Activated CD4-positive, alpha-beta T cell treated with anti-CD3 and anti-CD28 coated beads, Interleukin-2, amount 50 U/mL, for 48 hours (primary cell): ENCODE measurements around the gene PNLIPRP3.

Source experiments
- DNase-seq, 2 experiments: peaks; one replicate each; pipeline ENCODE4 v3.0.0-alpha.2; 2020

Gene PNLIPRP3

DNA sequence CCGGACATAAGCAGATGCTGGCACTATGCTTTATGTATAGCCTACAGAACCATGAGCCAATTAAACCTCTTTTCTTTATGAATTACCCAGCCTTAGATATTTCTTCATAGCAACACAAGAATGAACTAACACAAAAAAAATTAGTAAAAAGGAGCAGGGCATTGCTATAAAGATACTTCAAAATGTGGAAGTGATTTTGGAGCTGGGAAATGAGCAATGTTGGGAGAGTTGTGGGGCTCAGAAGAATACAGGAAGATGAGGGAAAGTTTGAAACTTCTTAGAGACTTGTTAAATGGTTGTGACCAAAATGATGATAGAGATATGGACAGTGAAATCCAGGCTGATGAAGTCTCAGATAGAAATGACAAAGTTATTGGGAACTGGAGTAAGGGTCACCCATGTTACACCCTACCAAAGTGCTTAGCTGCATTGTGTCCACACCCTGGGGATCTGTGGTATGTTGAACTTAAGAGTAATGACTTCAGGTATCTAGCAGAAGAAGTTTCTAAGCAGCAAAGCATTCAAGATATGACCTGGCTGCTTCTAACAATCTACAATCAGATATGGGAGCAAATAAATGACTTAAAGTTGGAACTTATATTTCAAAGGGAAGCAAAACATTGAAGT, 24.2 kb downstream of the PNLIPRP3 start:
- no peak for DNase-seq

DNA sequence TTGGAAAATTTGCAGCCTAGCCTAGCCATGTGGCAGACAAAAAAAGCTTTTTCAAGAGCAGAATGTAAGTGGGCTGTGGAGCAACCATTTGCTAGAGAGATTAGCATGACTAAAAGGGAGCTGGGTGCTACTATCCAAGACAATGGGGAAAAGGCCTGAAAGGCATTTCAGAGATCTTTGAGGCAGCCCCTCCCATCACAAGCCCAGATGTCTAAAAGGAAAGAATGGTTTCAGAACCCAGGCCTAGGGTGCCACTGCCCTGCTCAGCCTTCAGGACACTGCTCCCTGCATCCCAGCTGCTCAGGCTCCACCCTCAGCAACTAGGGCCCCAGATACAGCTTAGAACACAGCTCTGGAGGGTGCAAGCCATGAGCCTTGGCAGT, 24.7 kb downstream of the PNLIPRP3 start:
- no peak for DNase-seq

DNA sequence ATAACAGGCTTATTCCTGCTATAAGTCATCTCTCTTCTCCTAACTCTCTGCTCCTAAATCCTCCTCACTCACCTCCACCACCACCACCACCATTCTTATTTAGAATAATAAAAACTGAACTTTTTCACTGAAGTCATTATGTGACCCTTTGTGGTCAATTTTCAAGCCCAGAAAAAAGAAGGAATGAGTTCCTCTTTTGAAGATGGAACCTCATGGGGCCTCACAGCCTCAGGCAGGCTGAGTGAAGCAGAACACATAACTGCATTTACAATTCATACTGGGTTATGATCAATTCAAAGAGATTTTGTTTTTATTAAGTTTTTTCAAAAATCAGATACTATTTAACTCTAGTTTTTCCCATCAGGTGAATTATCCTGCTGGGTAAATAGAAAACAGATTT, 29.8 kb downstream of the PNLIPRP3 start:
- no peak for DNase-seq

DNA sequence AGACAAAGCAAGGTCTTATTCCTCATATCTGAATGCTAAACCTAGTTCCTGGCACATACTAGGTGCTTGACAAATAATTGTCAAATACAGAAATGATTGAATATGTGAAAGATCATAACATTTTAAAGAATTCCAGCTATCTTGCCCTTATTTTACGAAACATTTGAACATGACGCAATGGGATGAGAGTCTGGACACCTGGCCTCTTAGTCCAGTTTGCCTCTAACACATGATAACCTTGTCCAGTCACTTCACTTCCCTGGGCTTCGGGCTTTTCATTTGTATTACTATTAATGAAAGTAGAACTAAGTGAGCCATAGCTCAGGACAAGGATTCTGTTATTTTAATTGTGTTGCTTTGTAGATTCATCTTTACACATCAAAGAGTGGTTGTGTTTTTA, 32.6 kb downstream of the PNLIPRP3 start:
- no peak for DNase-seq

DNA sequence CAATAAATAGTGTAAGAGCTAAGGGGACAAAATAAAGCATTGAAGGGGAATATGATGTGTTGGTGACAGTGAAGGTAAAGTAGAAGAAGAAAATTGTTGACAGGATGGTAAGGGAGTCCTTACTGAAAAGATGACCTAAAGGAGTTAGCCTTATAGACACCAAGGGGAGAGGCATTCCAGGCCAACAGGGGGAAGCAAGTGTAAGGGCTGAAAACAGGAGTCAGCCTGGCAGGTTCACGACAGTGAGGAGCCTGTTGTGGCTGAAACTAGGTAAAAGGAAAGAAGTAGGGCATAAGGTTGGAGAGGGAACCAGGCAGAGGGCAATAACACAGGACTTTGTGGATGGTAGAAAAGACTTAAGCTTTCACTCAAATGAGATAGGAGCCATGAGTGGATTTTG, 34.0 kb downstream of the PNLIPRP3 start:
- no peak for DNase-seq

DNA sequence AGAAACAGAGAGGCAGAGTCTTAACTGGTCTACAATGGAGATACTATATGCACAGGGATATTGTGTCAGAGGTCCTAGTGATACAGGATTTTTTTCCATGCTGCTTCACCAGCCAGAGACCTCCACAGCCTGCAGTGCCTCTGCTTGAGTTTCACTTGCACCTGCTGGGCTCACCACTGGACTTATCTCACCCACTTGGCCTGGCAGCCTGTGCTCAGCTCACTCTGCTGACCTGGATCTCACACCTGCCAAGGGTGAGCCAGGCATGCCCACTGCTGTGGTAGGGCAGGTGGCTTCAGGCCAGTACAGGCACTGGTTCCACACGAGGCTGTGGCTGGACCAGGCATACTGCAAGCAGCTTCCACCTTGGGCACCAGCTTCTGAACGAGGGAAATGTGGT, 36.6 kb downstream of the PNLIPRP3 start:
- DNase-seq, result no peak

DNA sequence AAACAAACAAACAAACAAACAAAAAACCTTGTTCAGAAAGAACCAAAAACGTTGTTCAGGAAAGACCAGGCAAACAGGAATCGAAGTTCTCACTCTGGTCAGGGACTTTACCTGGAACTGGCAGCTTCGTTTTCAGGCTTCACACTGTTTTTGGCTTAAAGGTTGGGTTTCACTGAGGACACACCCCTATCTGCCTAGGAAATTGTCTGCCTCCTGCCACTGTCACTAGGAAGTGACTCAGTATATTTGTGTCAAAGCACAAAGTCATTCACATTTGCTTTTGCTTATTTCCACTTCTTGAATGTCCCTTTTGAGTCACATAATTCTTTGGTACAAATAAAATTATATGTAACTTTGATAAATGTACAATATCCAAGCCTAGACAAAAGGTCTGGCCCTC, 37.9 kb downstream of the PNLIPRP3 start:
- DNase-seq, result no peak

DNA sequence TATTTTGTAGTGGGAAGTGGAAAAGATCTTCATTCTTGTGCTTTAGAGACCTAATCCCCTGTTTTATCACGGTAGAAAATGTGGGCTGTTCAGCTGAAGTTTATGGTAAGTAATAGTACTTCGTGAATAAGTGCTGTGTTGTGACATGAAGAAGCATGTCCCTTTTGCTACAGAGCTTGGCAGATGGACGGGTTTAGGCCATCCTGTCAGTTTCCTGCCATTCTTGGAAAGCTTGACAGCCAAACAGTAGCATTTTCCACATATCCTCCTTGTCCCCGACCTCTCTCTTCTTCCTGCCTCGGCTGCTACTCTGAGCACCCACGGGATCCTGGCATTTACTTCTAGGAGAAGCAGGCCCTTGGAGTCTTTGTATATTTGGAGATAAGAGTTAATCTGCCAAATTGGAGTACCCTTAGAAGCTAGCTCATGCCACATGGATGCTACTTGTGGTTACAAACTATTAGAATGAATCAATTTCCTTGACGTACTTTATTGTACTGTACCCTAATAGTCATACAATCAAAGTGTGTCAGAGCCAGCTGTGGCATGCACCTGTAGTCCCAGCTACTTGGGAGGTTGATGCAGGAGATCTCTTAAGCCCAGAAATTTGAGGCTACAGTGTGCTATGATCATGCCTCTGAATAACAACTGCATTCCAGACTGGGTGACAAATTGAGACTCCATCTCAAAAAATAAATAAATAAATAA, 39.2 kb downstream of the PNLIPRP3 start:
- DNase-seq, result no peak

DNA sequence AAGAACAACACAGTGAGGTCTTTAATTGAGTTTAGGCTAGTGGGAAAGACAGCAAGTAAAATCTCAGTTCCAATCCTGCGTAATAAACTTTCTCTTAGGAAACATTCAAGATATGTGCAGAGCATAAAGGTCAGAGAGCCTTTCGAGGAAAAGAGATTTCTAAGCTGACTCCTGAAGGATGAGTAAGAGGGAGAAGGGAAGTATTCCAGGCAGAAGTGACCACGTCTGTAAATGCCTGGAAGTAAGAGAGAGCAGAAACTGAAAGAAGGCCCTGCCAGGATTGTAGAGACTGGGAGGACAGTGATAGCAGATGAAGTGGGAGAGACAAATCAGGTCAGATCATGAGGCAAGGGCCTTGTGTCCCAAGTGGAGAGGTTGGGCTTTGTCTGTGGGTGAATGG, 41.8 kb downstream of the PNLIPRP3 start:
- no peak for DNase-seq

DNA sequence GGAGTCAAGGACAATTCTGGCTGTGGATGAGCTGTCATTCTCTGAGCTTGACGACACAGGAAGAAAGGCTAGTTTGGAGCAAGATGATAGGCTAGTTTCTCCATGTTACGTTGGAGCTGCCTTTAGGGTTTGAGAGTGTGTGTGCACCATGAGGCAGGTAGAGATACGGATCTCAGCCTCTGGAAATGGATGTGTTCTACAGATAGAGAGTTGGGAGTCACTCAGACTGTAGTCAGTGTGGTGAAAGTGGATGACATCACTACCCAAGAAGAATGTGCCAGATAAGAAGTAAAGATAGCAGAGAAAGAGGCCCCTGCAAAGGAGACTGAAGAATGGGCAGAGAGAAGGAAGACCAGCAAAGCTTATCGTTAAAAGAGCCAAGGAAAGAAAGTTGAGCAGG, 42.4 kb downstream of the PNLIPRP3 start:
- no peak for DNase-seq

DNA sequence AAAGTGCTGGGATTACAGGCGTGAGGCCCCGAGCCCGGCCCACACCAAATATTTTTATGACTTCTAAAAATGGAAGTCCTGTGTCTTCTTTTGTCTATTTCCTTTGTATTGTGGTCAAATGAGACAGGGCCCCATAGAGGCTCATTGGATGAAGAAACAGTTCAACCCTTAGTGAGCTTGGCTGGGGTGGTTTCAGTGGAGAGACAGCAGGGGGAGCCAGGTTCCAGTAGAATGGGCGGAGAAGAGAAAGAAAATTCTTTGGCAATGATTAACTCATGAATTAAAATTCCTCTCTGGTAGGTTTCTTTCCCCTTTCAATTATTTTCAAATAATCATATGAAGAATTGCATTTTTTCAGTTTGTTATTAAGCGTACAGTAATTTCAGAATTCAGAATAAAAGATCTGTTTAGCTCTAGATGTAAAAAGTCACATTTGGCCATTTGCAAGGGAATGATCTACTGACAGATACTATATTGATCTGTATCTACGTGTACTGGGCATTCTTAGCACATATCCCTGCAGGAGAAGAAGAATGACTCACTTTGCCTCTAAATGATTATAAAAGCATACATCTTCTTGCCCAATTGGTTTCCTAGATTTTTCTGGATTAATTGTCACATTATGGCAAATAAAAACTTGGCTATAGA, 43.2 kb downstream of the PNLIPRP3 start:
- DNase-seq, result no peak

DNA sequence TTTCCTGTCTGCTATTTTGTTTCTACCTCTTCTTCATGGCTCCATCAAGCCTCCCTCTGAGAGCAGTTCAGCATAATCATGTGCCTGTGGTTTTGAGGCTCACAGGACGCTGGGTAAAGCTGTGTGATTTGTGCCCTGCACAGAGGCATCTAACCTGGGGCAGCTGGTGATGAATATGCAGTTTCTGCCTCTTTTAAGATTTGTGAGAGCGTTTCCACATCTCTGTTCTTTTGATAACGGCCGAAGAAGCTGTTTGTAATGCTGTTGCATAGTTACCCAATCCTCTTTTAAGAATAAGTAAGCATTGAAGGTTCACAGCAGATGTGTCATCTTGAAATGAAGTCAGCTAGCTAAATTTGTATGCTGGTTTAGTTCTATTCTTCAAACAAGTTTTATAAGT, 45.2 kb downstream of the PNLIPRP3 start:
- DNase-seq, result no peak

DNA sequence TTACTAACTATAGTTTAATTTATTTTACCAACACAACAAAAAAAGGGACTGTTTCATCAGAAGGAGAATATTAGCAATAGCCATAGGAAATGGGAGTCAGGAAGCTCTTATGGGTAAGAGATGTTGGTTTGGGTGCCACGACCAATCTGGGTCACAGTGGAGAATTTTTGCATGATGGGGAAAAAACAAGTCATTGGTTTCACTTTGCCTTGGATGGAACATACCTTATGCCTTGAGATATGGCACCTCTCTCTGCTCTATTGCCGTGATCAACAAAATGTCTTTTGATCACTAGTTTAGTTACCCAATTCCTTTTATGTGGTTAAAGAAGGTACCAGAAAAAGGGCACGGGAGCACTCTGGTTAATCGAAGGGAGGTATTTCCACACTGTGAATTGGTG, 48.2 kb downstream of the PNLIPRP3 start:
- DNase-seq, result no peak

DNA sequence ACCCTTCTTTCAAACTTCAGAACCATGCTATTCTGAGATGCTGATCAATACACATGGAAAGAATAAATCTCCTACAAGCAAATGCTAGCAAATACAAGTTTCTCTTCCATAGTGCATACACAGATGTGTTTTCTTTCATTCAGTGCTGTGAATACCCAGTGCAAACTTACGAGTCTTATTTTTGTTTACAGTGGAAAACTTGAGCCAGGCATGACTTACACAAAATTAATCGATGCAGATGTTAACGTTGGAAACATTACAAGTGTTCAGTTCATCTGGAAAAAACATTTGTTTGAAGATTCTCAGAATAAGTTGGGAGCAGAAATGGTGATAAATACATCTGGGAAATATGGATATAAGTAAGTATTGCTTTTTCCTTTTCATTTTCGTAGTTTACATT, 48.8 kb downstream of the PNLIPRP3 start:
- DNase-seq, result no peak

DNA sequence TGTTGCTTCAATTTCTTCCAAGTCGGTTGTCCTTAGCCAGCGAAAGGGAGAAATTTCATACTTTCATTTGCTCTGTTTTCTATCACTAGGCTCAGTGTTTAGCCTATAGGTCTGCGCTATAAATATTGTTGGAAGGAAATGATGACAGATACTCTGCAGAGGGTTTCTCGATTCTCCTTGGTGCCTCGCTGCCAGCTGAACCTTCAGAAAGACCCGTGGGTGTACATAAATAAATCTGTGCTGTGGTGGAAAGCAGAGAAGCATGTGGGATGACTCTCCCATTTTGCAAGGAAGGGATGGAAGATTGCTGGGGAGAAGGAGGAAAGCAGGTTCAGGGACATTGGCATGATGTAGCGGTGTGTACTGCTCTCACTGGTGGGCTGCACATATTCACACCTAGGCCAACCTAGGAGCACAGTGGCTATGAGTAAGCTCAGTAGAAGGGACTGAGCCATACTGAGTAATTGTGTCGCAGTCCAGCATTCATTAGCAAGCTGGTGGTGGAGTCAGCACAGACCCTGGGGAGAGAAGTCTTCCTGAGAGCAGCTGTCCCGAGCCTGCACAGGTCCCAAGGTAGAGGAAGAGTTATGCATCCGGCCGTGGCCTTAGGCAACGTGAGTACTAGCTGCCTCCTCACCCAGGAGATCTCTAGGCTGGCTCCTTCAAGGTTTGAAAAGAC, 50.5 kb downstream of the PNLIPRP3 start:
- no peak for DNase-seq

DNA sequence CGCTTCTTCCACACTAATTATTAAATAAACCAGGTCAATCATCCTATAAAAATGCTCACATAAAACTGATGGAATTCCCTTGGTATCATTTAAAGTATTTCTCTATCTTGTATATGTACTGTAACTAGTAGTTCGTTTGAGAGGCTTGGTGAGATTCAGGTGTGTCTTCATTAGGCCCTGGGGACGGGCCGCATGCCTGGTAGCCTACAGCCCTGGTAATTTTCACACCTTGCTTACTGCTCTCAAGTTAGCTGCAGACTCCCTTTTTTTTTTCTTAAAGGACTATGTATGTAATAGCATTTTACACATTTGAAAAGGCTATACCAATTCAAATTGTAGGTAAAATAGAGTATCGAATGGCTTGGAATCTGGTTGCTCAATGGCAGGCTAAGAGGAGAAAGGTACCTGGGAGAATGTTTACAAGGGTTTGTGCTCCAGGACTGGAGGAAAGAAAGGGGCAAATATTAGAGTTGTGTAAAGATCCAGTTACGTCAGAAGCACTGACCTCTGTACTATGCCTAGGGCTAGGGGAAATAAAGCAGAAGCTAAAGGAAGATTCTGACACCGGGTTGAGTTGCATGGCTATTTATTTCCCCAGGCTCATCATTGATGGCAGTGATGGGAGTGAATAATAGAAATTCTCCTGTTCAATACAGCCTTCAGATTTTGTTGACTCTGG, 59.3 kb downstream of the PNLIPRP3 start:
- DNase-seq, result no peak

DNA sequence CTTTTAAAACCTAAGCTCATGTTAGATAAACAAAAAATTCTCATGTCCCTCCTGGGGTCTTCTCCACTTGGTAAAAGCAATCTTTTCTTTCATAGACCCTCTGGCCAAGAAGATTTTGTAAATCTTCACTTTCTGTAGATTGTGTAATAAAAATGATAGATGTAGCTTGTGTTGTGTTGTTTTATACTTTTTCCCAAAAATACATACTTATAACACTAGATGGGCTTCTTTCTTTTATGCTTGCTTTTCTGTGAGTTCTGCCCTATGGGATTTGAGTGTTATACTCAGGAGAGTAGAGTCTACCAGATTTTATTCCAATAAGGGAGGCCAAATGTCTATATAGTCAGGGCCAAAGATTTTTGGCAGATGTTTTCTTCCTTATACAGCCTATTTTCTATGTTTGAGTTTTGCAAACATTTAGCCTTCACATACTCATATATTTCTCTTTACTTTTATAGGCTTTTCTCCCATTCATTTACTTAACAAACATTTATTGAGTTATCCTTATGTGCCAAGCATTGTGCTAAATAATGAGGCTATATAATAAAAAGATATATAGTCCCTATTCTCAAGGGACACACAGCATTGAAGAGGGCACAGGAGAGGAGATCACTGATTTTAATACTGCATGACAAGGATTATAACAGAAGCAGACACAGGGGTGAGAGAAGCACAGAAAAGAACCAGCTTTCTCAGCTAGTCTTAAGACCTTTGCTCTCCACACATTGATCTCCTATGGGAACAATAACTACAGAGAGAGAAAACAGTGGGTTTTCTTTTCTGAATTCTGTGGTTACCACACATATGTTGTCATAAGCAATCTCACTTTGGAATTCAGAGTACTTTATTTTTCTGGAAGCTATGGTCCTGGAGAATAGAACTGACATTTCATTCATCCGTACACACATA, 60.1 kb downstream of the PNLIPRP3 start:
- DNase-seq, result no peak

DNA sequence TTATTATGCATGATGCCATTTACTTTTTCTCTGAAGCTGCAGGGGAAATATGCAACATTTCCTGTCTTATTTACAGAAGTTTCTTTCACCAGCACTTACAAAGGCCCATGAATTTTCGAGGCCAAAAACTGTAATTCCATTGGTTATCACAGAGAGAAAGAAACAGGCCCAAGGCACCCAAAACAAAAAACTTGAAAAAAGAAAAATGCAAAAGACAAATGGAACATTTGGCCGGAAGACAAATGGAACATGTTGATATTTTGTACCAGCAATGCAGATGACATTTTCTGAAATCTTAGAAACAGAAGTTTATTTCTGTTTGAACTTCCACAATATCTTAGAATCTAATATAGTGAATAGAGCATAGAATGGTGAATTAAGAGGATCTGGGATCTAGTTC, 61.8 kb downstream of the PNLIPRP3 start:
- DNase-seq, result no peak

DNA sequence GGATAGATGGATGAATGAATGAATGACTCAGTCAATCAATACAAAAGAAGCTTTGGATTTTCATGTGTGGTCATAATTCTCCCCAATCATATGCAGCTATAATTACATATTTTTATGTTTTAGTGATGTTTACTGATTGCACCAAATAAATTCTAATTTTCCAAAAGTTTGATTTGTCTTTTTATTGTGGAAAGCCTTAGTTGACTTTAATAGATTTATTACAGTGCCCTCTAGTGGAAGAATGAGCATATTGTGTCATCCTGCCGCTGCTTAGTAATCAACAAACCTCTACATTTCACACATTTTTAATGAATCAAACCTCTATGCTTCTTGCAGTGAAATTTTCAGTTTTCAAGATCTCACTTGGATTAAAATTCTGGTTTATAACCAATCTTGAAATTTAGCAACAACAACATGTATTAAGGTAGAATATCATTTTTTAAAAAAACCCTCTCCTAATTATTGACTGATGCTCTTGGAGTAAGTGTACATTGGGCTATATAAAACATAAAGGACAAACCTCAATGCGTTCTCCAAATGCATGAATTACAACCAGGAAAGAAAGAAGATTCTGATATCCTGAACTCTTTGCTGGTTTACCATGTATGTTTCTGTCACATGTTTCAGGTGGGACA, 62.5 kb downstream of the PNLIPRP3 start:
- DNase-seq, result no peak

DNA sequence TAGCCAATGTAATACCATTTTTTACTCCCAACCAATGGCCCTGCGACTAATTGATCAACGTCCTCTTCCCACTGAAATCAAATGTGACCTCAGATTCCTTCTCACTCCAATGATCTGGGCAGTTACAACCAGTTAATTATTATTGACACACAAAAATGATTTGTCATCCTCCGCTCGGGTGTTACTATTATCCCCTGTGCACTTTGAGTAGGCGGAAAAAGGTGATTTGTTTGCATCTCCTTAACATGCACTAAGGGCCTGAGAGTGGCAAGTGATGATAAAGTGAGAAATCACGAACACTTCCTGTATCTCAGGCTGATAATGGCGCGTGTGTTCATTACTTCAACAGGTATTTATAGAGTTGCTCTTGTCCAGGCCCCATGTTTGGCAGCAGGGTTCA, 77.1 kb downstream of the PNLIPRP3 start:
- no peak for DNase-seq

DNA sequence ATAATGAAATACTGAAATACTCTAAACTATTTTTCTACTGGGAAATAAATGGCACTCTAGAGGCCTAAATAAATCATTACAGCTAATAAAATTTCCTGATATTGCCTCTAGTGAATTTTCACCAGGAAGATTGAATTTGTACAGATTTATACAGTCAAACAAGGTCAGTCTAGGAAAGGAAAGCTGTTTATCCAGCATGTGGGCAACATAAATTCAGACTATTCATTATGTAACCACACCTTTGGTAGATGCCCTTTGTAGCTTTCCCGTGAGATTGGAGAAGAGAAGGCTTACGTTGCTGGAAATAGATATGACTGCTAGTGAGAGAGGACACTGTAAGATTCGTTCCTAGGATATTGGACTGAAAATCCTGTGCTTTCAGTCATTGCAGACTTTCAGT, 82.9 kb downstream of the PNLIPRP3 start:
- DNase-seq, result no peak

DNA sequence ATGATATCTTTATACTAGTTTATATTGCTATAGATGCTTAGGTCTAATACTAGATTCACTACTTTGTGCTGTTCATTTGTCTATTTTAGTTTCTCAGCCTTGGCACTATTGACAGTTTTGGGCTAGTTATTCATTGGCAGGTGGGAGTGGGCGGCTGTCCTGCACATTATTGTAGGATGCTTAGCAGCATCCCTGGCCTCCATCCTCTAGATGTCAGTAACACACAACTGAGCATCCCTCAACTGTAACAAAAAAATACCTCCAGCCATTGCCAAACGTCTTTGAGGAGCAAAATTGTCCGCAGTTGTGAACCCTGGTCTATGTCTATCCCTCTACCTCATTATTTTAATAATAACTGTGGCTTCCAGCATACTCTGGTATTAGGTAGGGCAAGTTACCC, 83.7 kb downstream of the PNLIPRP3 start:
- no peak for DNase-seq
